IPS-NIHi11 (cell line): Measurements from ENCODE around the gene XKR8.

ENCODE experiments used
- DNase-seq: peaks from one replicate; pipeline ENCODE4 v3.0.0; 2012; ENCODE audit warnings: mixed read lengths, low spot score

XKR8 gene

DNA sequence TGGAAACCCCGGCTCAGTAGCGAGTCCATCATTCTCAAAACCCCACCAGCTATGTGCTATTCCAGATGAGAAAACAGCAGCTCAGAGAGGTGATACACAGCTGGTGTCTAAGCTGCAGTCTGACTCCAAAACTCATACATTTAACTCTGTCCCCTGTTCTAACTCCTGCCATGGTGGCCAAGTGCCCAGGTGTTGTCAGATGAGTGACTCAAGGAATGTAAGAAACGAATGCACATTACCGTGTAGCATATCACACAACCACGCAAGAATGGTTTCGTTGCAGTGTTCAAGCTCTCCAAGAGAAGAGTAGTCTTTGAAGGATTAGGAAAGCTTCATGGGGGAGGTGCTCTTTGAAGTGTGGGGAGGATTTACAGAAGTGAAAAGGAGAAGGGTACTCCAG, 4.7 kb upstream of the XKR8 start:
- no peak for DNase-seq

- no peak for DNase-seq
These were observed 3.0 kb upstream of the XKR8 start for GRCh38 chr1:27956761-27957160.

DNA sequence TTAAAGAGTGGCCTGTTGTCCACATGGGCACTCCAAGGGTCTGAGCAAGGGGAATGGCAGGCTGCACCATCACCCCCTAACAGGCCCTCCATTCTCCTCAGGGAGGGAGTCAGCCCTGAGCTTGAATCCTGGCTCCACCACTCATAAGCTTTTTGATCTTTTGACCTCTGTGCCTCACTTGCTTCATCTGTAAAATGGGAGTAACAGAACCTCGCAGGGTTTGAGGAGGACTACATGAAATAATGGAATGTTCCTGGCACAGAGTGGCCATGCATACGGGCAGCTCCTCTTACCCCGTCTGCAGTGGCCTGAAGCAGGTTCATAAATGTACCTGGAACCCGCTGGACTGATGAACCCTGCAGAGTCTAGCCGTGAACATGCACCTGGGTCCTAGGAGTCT, 2.1 kb upstream of the XKR8 start:
- DNase-seq, result no peak

DNA sequence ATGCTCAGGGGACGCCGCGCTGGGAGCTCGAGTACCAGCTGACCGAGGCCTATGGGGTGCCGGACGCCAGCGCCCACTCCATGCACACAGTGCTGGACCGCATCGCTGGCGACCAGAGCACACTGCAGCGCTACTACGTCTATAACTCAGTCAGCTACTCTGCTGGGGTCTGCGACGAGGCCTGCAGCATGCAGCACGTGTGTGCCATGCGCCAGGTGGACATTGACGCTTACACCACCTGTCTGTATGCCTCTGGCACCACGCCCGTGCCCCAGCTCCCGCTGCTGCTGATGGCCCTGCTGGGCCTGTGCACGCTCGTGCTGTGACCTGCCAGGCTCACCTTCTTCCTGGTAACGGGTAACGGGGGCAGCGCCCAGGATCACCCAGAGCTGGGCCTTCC, 1.3 kb upstream of the XKR8 start:
- DNase-seq, result no peak

DNA sequence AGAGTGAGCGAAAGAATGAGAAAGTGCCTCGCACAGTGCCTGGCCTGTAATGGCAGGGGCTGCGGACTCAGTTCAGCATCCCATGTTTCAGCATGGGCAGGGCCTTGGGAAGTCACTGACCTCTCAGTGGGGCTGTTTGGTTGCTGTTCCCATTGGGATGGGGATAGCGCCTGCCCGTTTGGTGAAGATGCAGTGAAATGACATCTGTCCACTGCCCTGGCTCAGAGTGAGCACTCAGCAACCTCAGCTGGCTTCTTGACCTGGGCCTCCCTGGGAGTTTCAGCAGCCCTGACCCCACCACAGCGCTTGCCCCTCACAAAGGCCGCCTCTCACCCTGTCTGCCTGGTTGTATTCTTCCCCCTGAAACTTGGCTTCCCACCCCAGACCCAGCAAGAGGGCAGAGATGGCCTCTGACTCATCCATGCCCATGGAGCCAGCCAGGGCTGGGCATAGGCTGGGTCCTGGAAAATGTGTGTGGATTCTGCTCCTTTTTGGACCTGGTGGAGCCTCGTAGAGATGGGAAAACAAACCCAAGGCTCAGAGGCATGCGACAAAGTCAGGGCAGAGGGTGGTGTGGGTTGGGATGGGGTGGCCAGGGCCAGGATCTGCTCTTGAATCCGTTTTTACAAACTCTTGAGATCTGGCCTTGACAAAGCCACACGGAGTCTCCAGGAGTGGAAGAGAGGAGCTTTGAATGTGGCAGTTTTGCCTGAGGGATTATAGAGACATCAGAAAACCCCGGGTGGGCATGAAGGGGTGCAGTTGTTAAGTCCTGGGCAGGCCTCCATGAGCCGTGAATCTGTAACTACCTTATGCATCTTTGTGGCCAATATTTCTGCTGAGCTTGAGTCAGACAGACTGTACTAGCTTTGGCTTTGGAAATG, 1.2 kb downstream of the XKR8 start:
- DNase-seq, result no peak

DNA sequence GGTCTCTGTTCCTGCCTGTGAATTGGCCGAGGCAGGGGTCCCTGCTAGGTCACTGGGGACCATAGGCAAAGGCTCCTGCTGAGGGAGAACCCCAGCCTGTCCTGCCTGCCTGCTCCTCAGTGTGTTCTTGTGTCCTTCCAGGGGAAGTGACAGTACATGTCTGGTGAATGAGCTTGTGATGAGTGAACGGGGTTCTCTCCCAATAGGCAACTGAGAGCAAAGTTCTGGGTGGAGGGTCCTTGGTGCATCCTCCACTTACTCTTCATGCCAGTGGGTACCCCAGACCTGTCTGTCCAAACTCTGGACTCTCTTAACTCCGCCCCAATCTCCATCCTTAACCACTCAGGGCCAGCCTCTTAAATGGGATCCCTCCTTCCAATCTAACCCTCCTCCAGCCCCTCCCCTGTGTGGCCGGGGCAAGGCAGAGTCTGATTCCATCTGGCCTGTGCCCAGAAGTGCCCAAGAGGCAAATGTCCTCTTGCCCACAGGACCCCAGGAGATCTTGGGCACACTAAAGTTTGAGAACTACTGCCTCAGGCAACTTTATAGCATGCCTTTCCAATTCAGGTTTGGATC, 2.0 kb downstream of the XKR8 start:
- DNase-seq, result peak; percentile 55

GRCh38 chr1:27963393-27963792, 3.6 kb downstream of the XKR8 start:
- no peak for DNase-seq

DNA sequence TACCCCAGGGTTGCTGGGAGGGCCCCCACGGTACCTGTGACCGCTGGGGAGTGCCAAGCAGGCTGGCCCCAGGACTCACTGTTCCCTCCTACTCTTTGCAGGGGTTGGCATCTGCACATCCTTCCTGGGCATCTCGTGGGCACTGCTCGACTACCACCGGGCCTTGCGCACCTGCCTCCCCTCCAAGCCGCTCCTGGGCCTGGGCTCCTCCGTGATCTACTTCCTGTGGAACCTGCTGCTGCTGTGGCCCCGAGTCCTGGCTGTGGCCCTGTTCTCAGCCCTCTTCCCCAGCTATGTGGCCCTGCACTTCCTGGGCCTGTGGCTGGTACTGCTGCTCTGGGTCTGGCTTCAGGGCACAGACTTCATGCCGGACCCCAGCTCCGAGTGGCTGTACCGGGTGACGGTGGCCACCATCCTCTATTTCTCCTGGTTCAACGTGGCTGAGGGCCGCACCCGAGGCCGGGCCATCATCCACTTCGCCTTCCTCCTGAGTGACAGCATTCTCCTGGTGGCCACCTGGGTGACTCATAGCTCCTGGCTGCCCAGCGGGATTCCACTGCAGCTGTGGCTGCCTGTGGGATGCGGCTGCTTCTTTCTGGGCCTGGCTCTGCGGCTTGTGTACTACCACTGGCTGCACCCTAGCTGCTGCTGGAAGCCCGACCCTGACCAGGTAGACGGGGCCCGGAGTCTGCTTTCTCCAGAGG, 6.8 kb downstream of the XKR8 start:
- no peak for DNase-seq

GRCh38 chr1:27967106-27967883, 7.5 kb downstream of the XKR8 start:
- DNase-seq, result no peak

- DNase-seq, result no peak
These were observed 8.2 kb downstream of the XKR8 start for GRCh38 chr1:27967884-27968466.

DNA sequence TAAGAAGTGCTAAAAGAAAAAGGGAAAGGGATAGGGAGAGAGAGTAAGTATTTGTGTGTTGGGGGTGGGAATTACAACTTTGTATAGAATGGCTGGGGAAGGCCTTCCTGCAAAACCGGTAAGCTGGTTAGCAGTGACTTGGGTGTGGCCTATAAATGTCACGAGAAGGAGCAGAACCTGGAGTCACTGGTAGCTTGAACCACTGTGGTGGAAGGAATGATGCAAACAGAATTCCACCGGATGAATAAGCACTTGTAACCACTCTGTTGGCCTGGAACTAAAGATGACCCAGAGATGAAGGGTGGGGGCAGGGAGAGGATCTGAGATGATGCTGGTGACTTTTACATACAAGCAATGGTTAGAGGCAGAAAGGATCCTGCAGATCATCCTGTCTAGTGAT, 8.9 kb downstream of the XKR8 start:
- no peak for DNase-seq

DNA sequence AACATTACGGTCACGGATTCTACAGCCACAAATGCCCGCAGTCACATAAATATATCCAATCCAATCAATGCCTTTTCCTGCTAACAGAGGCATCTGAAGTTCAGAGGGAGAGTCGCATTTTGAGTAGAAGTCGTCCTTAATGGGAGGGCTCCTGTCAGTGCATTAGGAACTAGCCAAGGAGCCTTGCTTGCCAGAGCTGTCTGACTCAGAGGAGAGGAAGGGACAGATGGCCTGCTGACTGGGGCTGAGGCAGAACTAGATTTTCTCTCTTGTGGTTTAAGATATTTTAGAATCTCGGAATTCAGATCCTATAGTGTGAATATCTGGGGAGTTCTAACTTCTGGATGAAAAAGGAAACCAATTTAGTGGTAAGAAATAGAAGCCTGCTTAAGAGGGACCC, 10.6 kb downstream of the XKR8 start:
- no peak for DNase-seq

GRCh38 chr1:27971674-27972073, 11.9 kb downstream of the XKR8 start:
- no peak for DNase-seq

- no peak for DNase-seq
These were observed 12.4 kb downstream of the XKR8 start for GRCh38 chr1:27972141-27972540.

GRCh38 chr1:27973771-27974416, 14.1 kb downstream of the XKR8 start:
- no peak for DNase-seq

GRCh38 chr1:27974417-27974781, 14.6 kb downstream of the XKR8 start:
- DNase-seq, result no peak

DNA sequence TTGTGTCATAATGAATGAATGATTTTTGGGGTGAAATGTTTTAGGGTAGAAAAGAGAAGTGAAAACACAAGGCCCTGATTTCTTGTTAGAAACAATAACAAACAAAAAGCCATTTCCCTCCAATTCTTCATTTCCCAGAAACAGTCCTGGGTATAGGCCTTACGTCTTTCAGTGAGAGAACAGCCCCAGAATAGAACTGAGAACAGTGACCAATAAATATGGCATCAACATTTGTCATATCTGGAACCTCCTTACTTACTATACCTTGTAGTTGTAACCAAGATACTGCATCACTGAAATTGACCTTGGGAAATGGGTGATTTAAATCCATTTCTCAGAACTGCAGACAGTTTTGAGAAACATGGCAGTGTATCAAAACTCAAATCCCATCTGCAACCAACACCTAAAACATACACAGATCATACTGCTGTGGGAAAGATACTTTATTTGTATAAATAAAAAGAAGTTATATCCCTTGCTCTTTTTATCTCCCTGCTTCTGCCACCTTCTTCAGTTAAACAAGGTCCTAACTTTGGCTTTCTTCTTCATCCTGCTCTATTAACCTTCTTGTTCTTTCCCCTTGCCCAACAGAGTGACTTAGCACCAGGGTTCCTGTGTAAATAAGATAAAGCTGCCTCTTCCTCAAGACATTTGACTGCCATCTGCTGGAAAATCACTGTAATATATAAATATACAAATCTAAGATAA, 19.5 kb downstream of the XKR8 start:
- peak; percentile 29 for DNase-seq

DNA sequence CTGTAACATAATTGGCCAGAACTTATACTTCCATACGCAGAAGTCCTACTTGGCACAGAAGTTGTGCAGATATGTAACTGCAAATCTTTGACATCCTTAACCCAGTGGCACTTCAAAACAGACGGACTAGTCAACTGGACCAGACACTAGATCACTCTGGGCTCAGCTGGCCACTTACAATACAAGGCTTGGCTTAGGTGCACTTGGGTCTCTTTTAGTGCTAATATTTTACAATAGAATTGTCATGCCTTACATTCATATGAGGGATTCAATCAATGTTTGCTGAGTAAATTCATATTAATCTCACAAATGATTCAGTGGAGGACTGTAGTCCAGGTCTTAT, 20.1 kb downstream of the XKR8 start:
- DNase-seq, result no peak

GRCh38 chr1:27980216-27980845, 20.6 kb downstream of the XKR8 start:
- no peak for DNase-seq

DNA sequence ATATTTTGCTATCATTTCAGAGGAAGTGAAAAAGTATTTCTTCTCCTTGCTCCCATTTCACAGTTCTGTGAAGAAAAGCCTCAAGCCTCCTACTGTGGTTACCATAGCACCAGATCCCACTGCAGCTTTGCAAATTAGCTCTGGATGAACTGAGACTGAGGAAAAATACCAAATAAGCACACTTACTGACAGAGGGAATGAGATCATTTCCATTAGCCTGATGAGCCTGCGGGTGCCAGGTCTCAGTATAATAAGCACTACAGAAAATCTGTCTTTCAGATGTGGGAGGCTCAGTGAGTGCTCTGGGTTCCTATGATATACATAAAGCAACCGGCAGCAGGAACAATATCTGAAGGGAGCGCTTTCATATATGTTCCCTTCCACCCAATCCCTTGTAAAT, 21.4 kb downstream of the XKR8 start:
- DNase-seq, result no peak
